Endometrial microvascular endothelial cells (primary cell): ENCODE results near the gene SLC39A12. TPM values are rescaled to one million over a fixed set of nuclear protein-coding genes. Genes with fewer than 3 reads are reported as not detected.

Source experiments
- in situ Hi-C: cut with HindIII; loops from 2 replicates; pipeline ENCODE4 v1.10.0; 2017; ENCODE audit warnings: low sequenced_read_pairs, low pct_unique_long_range_greater_than_20kb; ENCODE audit errors: inconsistent ontology term
- total RNA-seq: library from RNA; depleted of rRNA; stranded (reverse); fragments of >200 nt; gene quantifications from one replicate; pipeline ENCODE4 v1.2.3, GENCODE V29; 2015; ENCODE audit errors: inconsistent ontology term

The SLC39A12 gene
- total RNA-seq, 1 donor from 2014 or later: not detected

DNA sequence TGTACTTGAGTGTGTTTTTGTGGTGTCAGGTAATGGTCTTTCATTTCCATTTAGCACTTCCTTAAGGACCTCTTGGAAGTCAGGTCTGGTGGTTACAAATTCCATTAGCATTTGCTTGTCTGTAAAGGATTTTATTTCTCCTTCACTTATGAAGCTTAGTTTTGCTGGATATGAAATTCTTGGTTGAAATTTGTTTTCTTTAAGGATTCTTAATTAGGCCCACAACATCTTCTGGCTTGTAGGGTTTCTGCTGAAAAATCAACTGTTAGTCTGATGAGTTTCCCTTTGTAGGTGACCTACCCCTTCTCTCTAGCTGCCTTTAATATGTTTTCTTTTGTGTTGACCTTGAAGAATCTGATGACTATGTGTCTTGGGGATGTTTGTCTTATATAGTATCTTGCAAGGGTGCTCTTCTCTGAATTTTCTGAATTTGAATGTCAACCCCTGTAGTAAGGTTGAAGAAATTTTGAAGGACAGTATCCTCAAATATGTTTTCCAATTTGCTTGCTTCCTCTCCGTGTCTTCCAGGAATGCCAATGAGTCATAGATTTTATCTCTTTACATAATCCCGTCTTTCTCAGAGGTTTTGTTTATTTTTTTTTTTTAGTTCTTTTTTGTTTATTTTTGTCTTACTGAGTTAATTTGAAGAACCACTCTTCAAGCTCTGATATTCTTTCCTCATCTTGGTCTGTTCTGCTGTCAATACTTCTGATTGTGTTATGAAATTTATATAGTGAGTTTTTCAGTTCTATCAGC is 70.2 kb downstream of the SLC39A12 start:
- in situ Hi-C loops: no loop called here

DNA sequence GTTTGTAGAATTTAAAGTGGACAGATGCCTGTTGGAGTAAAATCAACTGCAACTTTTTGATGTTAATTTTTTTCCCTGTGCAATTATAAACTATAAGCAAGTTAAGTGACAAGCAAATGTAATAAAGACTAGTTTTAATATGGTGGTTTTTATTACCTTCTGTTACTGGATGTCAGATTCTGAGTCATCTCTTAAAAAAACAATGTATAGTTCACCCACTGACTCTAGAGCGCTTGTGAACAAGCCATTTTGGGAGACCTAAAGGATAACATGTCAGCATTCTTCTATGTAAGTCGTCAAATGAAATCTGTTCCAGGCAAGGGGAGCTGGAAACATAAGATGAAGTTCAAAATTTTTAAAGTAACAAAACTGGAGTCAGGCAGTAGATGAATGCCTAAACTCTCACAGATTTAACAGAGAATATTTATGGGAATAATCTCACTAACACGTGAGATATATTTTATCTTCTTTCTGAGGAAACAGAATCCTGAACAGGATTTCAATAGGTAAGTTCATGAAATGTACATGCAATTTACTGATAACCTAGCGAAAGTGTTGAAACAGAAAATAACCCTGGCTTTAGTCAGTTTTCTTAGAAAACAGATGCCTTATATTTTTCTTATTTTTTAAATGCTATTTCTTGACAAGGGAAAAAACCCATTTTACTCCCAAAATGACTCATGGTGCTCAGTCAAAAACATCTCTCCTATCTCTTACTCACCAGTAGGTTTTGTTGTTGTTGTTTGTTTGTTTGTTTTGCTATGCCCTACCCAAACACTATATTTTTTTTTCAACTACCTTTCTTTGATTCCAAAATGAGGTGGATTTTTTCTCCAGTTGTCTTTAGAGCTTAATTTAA is 91.7 kb downstream of the SLC39A12 start:
- in situ Hi-C loops: no loop called here

DNA sequence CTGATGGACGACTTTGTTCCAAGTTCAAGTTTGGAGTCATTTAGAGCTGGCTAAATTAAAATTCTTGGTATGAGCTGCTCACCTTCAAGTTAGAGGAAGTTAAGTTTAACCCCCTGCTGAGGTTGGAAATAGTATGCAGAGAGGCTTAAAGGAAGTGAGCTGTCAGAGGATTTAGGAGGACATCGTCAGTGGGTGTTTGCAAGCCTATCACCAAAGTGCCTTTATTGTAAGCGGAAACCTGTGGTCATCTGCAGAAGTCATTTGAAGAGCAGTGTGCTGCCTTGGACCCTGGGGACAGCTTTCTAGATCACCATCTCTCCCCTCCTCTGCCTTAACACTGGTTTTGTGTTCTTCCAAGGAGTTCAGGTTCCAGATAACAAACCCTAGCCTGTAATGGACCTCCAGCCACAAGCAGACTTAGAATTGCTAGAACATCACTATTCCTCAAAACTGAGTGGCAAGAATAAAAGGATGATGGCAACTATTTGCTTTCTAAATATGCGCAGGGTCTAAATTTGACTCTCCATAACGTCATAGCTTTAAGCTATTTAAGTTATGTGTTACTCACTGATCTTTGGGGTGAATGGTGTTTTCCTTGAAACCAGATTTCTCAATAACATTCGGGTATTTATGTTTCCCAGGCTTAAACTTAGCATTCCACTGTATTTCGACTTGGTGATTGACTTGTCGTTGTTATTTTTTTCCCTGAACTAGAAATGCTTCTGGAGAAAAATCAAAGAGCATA is 93.4 kb downstream of the SLC39A12 start:
- in situ Hi-C loops: no loop called here

GRCh38 chr10:18056583-18056982 is 104.9 kb downstream of the SLC39A12 start:
- in situ Hi-C loops: no loop called here

GRCh38 chr10:18059826-18060559 is 108.3 kb downstream of the SLC39A12 start:
- in situ Hi-C loops: no loop called here

DNA sequence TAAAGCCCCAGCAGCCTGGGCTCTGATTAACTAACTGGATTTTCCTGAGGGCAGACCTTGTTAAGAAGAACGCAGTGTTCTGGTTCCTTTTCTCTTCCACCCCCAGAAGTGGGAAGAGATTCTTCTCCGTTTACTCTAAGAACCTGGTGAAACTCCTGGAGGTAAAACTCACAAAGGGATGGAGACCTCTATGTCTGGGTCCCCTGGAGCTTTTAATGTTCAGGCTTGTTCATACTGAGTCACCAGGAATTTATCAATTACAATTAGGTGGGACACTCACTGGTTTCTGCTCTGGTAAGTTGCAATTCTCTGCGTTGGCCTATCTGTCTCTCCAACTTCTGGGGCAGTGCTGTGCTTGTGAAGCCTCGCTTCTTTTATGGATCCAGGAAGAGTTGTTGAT is 115.2 kb downstream of the SLC39A12 start:
- in situ Hi-C loops: no loop called here

- in situ Hi-C loops: no loop called here
These were observed 116.7 kb downstream of the SLC39A12 start for GRCh38 chr10:18068401-18068800.

DNA sequence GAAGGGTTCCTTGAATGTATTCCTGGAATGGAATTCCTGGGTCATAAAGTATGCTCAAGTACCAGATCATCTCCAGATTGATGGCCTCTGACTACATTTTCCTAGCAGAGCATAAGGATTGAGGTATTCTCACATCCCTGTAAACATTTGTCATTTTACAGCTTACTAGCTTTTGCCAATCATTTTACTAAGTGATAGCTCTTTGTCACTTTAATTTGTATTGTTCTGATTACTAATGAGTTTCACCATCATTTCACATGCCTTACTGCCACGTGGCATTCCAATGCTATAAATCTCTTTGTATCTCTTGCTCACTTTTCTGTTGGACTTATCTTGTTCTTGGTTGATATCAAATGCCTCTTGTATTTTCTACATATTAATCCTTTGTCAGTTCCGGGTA is 119.9 kb downstream of the SLC39A12 start:
- in situ Hi-C loops: no loop called here

DNA sequence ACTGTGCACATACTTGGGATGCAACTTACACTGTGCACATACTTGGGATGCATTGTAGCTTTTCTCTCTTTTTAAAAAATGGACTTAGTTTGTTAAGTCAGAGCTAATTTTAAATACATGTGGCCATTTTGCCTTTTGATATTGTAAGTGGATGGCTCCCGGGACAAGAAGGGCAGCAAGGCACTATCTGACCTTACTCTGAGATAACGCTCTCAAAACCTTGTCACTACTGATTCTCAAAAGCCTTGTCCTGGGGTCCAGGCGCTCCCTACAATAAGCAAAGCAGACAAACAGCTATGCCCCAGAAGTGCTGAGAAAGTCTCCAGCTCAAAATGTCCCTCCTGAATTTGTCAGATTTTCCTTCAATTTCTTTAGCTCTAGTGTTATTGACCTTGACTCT is 121.6 kb downstream of the SLC39A12 start:
- in situ Hi-C loops: no loop called here

- in situ Hi-C loops: no loop called here
These were observed 124.2 kb downstream of the SLC39A12 start for GRCh38 chr10:18075881-18076280.

DNA sequence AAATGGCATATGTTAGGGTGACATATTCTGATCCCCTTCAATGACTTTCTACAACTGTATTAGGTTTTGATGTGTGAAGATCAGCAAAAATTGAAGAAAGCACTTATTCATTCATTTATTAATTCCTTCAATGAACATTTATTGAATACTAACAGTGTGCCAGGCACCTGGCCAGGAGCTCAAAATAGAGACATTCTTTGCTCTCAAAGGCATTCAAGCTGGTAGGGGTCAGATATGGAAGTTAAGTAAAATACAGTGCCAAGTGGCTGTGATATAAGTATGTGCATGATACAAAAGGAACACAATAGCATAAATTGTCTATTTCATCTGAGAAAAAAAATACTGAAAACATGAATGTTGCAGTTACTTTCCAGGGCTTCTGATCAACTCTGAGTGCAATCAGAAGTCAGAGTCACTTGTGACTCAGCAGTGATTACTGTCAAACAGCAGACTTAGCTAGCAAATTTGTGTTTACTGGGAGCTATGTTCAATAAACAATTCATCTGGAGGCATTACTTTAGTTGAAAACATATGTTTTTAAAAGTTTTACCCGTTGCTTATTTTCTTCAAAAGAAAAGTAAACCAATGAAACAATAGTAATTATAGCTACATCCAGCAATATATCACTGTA is 128.1 kb downstream of the SLC39A12 start:
- in situ Hi-C loops: no loop called here

- in situ Hi-C loops: no loop called here
These were observed 130.7 kb downstream of the SLC39A12 start for GRCh38 chr10:18082381-18082780.

- in situ Hi-C loops: no loop called here
These were observed 134.1 kb downstream of the SLC39A12 start for GRCh38 chr10:18085855-18086254.

GRCh38 chr10:18086746-18087145 is 135.0 kb downstream of the SLC39A12 start:
- in situ Hi-C loops: no loop called here

- in situ Hi-C loops: no loop called here
These were observed 135.6 kb downstream of the SLC39A12 start for GRCh38 chr10:18087355-18087754.
